Measurements from ENCODE around the gene NHEJ1. TPM values are rescaled to one million over a fixed set of nuclear protein-coding genes. Genes with fewer than 3 reads are reported as not detected.

Gene NHEJ1
- polyA plus RNA-seq, 3 donors, result 12.6 to 20.9 (median 20.3) TPM

- no peaks in the 10 kb centered on the region for H3K36me3 ChIP-seq (replicated peaks in 1 of 2; ENCODE audit: control insufficient read depth in 1 of 2, insufficient read depth in 2 of 2, low read length in 2 of 2)
- H3K4me3 ChIP-seq (replicated peaks in 1 of 3; ENCODE audit: low read depth in 2 of 3, low read length in 3 of 3), result no peak overlapping the region
- peaks cover 8 to 9% of the 10 kb centered on the region in 2 donors for H3K4me1 ChIP-seq (ENCODE audit: control insufficient read depth in 1 of 2, insufficient read depth in 2 of 2, low read length in 2 of 2)
- H3K79me2 ChIP-seq (ENCODE audit: insufficient read depth, low read length), result no peaks in the 10 kb centered on the region
- no peak for DNase-seq
- H4K20me1 ChIP-seq (ENCODE audit: insufficient read depth, low read length), result peaks cover 22% of the 10 kb centered on the region
- Mint-ChIP-seq H3K4me1 (peaks cover 17% of the 10 kb centered on the region), H3K36me3 (peaks cover 7 to 15% of the 10 kb centered on the region in 2 donors), H3K4me3 (no peak overlapping the region), H3K27me3 (ENCODE audit: low read depth in 3 of 3) (peaks cover 0 to 2% (median 0%) of the 10 kb centered on the region in 3 donors), H3K9me3 (no peaks in the 10 kb centered on the region), H3K27ac (no peak overlapping the region)
- WGBS (ENCODE audit: insufficient coverage), result 95% methylated on average over 6 of the region's 8 CpGs
- TF ChIP-seq, protein P1, sequence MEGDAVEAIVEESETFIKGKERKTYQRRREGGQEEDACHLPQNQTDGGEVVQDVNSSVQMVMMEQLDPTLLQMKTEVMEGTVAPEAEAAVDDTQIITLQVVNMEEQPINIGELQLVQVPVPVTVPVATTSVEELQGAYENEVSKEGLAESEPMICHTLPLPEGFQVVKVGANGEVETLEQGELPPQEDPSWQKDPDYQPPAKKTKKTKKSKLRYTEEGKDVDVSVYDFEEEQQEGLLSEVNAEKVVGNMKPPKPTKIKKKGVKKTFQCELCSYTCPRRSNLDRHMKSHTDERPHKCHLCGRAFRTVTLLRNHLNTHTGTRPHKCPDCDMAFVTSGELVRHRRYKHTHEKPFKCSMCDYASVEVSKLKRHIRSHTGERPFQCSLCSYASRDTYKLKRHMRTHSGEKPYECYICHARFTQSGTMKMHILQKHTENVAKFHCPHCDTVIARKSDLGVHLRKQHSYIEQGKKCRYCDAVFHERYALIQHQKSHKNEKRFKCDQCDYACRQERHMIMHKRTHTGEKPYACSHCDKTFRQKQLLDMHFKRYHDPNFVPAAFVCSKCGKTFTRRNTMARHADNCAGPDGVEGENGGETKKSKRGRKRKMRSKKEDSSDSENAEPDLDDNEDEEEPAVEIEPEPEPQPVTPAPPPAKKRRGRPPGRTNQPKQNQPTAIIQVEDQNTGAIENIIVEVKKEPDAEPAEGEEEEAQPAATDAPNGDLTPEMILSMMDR (IDR thresholded peaks at IDR 0.05), result no peak
- H2AFZ ChIP-seq (ENCODE audit: insufficient read depth, low read depth, low read length, poor library complexity, severe bottlenecking), result no peak overlapping the region
- H3K27ac ChIP-seq (ENCODE audit: low read depth in 1 of 2, low read length in 2 of 2), result no peak overlapping the region
- intact Hi-C loops (cut with micrococcal nuclease), result loop anchor here (5.0 kb wide), 2 partner anchors 40 to 60 kb away; no protein-coding TSS in a partner anchor
- H3K4me2 ChIP-seq (replicated peaks; ENCODE audit: extremely low read depth, low read length, poor library complexity, severe bottlenecking), result no peak overlapping the region
- no peaks in the 10 kb centered on the region for H3K9me3 ChIP-seq (replicated peaks in 1 of 2; ENCODE audit: control insufficient read depth in 1 of 2, insufficient read depth in 1 of 2, low read length in 2 of 2)
- H3K9ac ChIP-seq (ENCODE audit: insufficient read depth, low read length, poor library complexity, severe bottlenecking), result no peak overlapping the region
- no peaks in the 10 kb centered on the region for H3K27me3 ChIP-seq (ENCODE audit: control insufficient read depth in 2 of 2, insufficient read depth in 2 of 2, low read length in 2 of 2)
Measured at GRCh38 chr2:219116776-219117646, 43.6 kb downstream of the NHEJ1 start.

GRCh38 chr2:219112651-219113338 is 47.8 kb downstream of the NHEJ1 start:
- TF ChIP-seq, protein P1 (IDR thresholded peaks at IDR 0.05), result no peak
- peaks cover 25% of the 10 kb centered on the region for H4K20me1 ChIP-seq (ENCODE audit: insufficient read depth, low read length)
- peaks cover 26 to 30% of the 10 kb centered on the region in 2 donors for H3K4me1 ChIP-seq (ENCODE audit: control insufficient read depth in 1 of 2, insufficient read depth in 2 of 2, low read length in 2 of 2)
- Mint-ChIP-seq H3K4me3 (no peak overlapping the region), H3K9me3 (no peaks in the 10 kb centered on the region), H3K27me3 (ENCODE audit: low read depth in 3 of 3) (peaks cover 0 to 5% (median 2%) of the 10 kb centered on the region in 3 donors), H3K4me1 (peaks cover 31% of the 10 kb centered on the region), H3K36me3 (peaks cover 8 to 10% of the 10 kb centered on the region in 2 donors), H3K27ac (no peak overlapping the region)
- whole genome bisulfite sequencing (ENCODE audit: insufficient coverage), result 58% methylated on average over 2 of the region's 9 CpGs
- H3K36me3 ChIP-seq (replicated peaks in 1 of 2; ENCODE audit: control insufficient read depth in 1 of 2, insufficient read depth in 2 of 2, low read length in 2 of 2), result no peaks in the 10 kb centered on the region
- H2AFZ ChIP-seq (ENCODE audit: insufficient read depth, low read depth, low read length, poor library complexity, severe bottlenecking), result no peak overlapping the region
- DNase-seq, result no peak
- no peak overlapping the region for H3K27ac ChIP-seq (ENCODE audit: low read depth in 1 of 2, low read length in 2 of 2)
- no peaks in the 10 kb centered on the region for H3K79me2 ChIP-seq (ENCODE audit: insufficient read depth, low read length)
- intact Hi-C loops (cut with micrococcal nuclease), result no loop called here
- no peak overlapping the region for H3K4me3 ChIP-seq (replicated peaks in 1 of 3; ENCODE audit: low read depth in 2 of 3, low read length in 3 of 3)
- H3K9me3 ChIP-seq (replicated peaks in 1 of 2; ENCODE audit: control insufficient read depth in 1 of 2, insufficient read depth in 1 of 2, low read length in 2 of 2), result no peaks in the 10 kb centered on the region
- no peak overlapping the region for H3K9ac ChIP-seq (ENCODE audit: insufficient read depth, low read length, poor library complexity, severe bottlenecking)
- H3K27me3 ChIP-seq (ENCODE audit: control insufficient read depth in 2 of 2, insufficient read depth in 2 of 2, low read length in 2 of 2), result no peaks in the 10 kb centered on the region
- H3K4me2 ChIP-seq (replicated peaks; ENCODE audit: extremely low read depth, low read length, poor library complexity, severe bottlenecking), result no peak overlapping the region
